Right lobe of liver (tissue), 6 donors: ENCODE results near the gene MACROD2. TPM values are rescaled to one million over a fixed set of nuclear protein-coding genes. Genes with fewer than 3 reads are reported as not detected.

Experiments
- ATAC-seq, 4 donors: fragments of 200-7000 bp; cut with Tn5 transposase; one replicate each; pipeline ENCODE4 v1.9.1; 2020; ENCODE audit warnings: mild to moderate bottlenecking in 4 of 4, moderate library complexity in 4 of 4
- DNase-seq, 3 donors: peaks; one replicate each; pipeline ENCODE4 v3.0.0-alpha.2; 2020
- H3K27ac ChIP-seq, 3 donors: fragments of 200-600 bp; one replicate each; pipeline ENCODE4 v1.8.0; 2022
- H3K27me3 ChIP-seq, 2 donors: fragments of 200-600 bp; one replicate each; pipeline ENCODE4 v1.8.0; 2022
- H3K36me3 ChIP-seq, 4 donors: fragments of 200-600 bp; sonication (generic) in 1 of 4; one replicate each; pipeline versions ENCODE4 v1.5.1 to v1.8.0; 2017 to 2022; ENCODE audit warnings: control low read depth in 1 of 4
- H3K4me1 ChIP-seq, 4 donors: fragments of 200-600 bp; sonication (generic) in 1 of 4; one replicate each; pipeline versions ENCODE4 v1.5.1 to v1.8.0; 2017 to 2022; ENCODE audit warnings: control low read depth in 1 of 4
- H3K4me3 ChIP-seq, 3 donors: fragments of 200-600 bp; one replicate each; pipeline ENCODE4 v1.8.0; 2022
- H3K9me3 ChIP-seq, 4 donors: fragments of 200-600 bp; sonication (generic) in 1 of 4; one replicate each; pipeline versions ENCODE4 v1.5.1 to v1.8.0; 2017 to 2022; ENCODE audit warnings: control low read depth in 1 of 4
- CTCF ChIP-seq, 4 donors: fragments of 200-600 bp in 3 of 4; fragments of 450-650 bp in 1 of 4; IDR thresholded peaks; one replicate each; pipeline versions ENCODE4 v1.5.1 to v1.8.0; 2016 to 2022; ENCODE audit warnings: antibody characterized with exemption in 4 of 4, mild to moderate bottlenecking in 2 of 4
- POLR2A ChIP-seq: fragments of 450-650 bp; IDR thresholded peaks from one replicate; pipeline ENCODE4 v1.6.1; 2017; ENCODE audit warnings: antibody characterized with exemption, mild to moderate bottlenecking
- WGBS: methylation state at CpG from one replicate; pipeline ENCODE4 v1.1.6; 2018; ENCODE audit warnings: low coverage, low lambda C conversion rate; ENCODE audit not compliant: insufficient coverage; ENCODE audit errors: missing lambda C conversion rate; 5-methylcytosine and 5-hydroxymethylcytosine counted together
- intact Hi-C, 2 donors: fragments of 100-400 bp; cut with DNase I; formaldehyde crosslinking; loops; one replicate each; pipeline versions ENCODE4 v1.11.2 to v1.14.1; 2022
- total RNA-seq, 6 experiments: library from RNA; depleted of rRNA in 2 of 6; stranded (reverse); fragments of >200 nt in 2 of 6; fragmentation: NEBNext Ultra II Directional in 3 of 6; extraction: Animal tissue kit (Norgen Biotek cat#: 25700) in 3 of 6; gene quantifications; one replicate each; pipeline versions ENCODE4 v1.1.0 to v1.2.4, GENCODE V29; 2016 to 2023
- donor health status: DM: no; HTN: yes; CAD: no.
- donor health status: DM: no; HTN: no; CAD: no.
- donor health status: DM: no; HTN: no; CAD: no.
- donor health status: DM: no; HTN: yes; CAD: no.
- donor health status: DM: no; HTN: yes; CAD: no.

MACROD2 gene
- total RNA-seq, 6 experiments from 2014 or later: 1.2 to 5.5 (median 3.3) TPM

DNA sequence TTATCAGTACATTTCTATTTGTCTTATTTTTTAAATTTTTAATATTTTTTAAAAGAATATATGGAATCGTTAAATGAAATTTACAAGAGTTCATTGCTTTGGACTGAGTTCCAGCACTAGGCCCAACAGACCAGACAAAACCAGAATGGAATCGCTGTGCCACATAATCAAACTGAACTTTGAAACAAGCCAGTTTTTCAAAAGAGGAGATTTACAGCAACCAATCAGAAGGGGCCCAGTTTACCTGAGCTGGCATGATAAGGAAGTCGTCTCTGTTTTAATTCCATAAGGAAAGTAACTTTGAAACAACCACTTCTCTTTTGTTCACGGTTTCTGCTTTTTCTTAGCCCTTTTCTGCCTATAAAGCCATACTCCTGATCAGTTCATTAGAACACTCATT is 635.7 kb downstream of the MACROD2 start:
- TF ChIP-seq POLR2A (no peak), CTCF (IDR thresholded peaks at IDR 0.05) (no peak)
- Histone ChIP-seq H3K4me3 (no peak overlapping the region), H3K4me1 (no peaks in the 10 kb centered on the region), H3K27ac (no peak overlapping the region), H3K36me3 (no peaks in the 10 kb centered on the region), H3K27me3 (no peaks in the 10 kb centered on the region), H3K9me3 (no peaks in the 10 kb centered on the region)
- no peak for DNase-seq
- 47% methylated on average over 4 of the region's 4 CpGs for WGBS
- no peak for ATAC-seq
- intact Hi-C loops: no loop called here

DNA sequence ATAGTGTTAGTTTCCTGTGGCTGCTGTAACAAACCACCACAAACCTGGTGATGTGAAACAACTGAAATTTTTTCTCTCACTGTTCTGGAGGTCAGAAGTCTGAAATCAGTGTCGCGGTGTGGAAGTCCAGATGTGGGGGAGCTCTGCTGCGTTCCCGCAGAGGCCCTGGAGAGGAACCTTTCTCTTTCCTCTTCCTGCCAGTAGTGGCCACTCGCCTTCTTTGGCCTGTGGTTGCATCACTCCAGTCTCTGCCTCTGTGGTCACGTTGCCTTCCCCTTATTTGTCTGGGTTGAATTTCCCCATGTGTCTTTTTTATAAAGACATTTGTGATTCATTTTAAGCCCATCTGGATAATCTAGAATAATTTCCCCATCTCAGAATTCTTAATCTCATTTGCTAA is 637.6 kb downstream of the MACROD2 start:
- Histone ChIP-seq H3K9me3 (no peaks in the 10 kb centered on the region), H3K27ac (no peak overlapping the region), H3K27me3 (no peaks in the 10 kb centered on the region), H3K4me1 (no peaks in the 10 kb centered on the region), H3K36me3 (no peaks in the 10 kb centered on the region), H3K4me3 (no peak overlapping the region)
- 48% methylated on average over 2 of the region's 6 CpGs for WGBS
- DNase-seq (no peak), ATAC-seq (no peak)
- intact Hi-C loops: no loop called here
- no peak for TF ChIP-seq CTCF (IDR thresholded peaks at IDR 0.05)
- TF ChIP-seq POLR2A: no peak

DNA sequence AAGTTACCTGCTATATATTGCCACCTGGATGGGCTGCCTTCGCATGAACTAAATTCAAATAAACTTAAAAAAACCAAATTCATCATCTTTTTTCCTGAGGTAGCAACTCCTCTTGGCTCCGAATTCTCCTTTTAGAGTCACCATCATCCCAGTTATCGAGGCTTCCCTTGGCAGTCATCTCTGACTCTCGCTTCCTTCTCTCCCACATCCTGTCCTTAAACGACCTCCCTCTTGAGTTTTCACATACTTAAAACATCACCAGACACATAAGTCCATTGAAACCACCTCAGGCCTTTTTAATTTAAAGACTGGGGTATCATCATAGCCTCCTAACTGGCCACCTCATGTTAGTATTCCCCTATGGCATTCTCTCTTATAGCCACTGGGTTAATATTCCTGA is 638.2 kb downstream of the MACROD2 start:
- ATAC-seq: no peak
- 75% methylated on average over 5 of the region's 5 CpGs for WGBS

GRCh38 chr20:14634665-14635064 is 639.3 kb downstream of the MACROD2 start:
- Histone ChIP-seq H3K9me3 (no peaks in the 10 kb centered on the region), H3K4me1 (no peaks in the 10 kb centered on the region), H3K36me3 (no peaks in the 10 kb centered on the region), H3K4me3 (no peak overlapping the region), H3K27ac (no peak overlapping the region), H3K27me3 (no peaks in the 10 kb centered on the region)
- no peak for TF ChIP-seq CTCF (IDR thresholded peaks at IDR 0.05)
- TF ChIP-seq POLR2A: no peak
- no peak for DNase-seq
- intact Hi-C loops: no loop called here
- ATAC-seq: no peak

More for the DNA sequence above, 638.2 kb downstream of the MACROD2 start:
- H3K9me3 ChIP-seq: no peaks in the 10 kb centered on the region
- H3K36me3 ChIP-seq: no peaks in the 10 kb centered on the region
- DNase-seq: no peak
- H3K27ac ChIP-seq: no peak overlapping the region
- TF ChIP-seq POLR2A (no peak), CTCF (IDR thresholded peaks at IDR 0.05) (no peak)
- no peaks in the 10 kb centered on the region for H3K27me3 ChIP-seq
- no peaks in the 10 kb centered on the region for H3K4me1 ChIP-seq
- intact Hi-C loops: no loop called here
- no peak overlapping the region for H3K4me3 ChIP-seq

GRCh38 chr20:14637441-14637840 is 642.1 kb downstream of the MACROD2 start:
- no peak overlapping the region for H3K4me3 ChIP-seq

More at GRCh38 chr20:14637441-14637840, 642.1 kb downstream of the MACROD2 start:
- no peak for TF ChIP-seq POLR2A
- TF ChIP-seq CTCF (IDR thresholded peaks at IDR 0.05): no peak
- no peaks in the 10 kb centered on the region for H3K36me3 ChIP-seq
- no peaks in the 10 kb centered on the region for H3K27me3 ChIP-seq
- no peaks in the 10 kb centered on the region for H3K4me1 ChIP-seq
- 75% methylated on average over 4 of the region's 4 CpGs for WGBS
- H3K9me3 ChIP-seq: no peaks in the 10 kb centered on the region
- no peak for DNase-seq
- ATAC-seq: no peak
- intact Hi-C loops: no loop called here
- no peak overlapping the region for H3K27ac ChIP-seq
